Neuron (in vitro differentiated cells): ENCODE results near the gene CFAP45.
A peak's percentile ranks its signal among the peaks of the same experiment; 100 is the strongest.

Experiments used
- H2AFZ ChIP-seq: one replicate; pipeline ENCODE4 v1.6.1; 2013; ENCODE audit warnings: low read depth, mild to moderate bottlenecking, inconsistent platforms, low read length, moderate library complexity
- H3K27me3 ChIP-seq: one replicate; pipeline ENCODE4 v1.6.1; 2013; ENCODE audit warnings: low read length; ENCODE audit not compliant: insufficient read depth
- H3K36me3 ChIP-seq: one replicate; pipeline ENCODE4 v1.6.1; 2013; ENCODE audit warnings: low read length; ENCODE audit not compliant: insufficient read depth
- H3K4me1 ChIP-seq: one replicate; pipeline ENCODE4 v1.6.1; 2013; ENCODE audit warnings: low read length; ENCODE audit not compliant: insufficient read depth
- H3K4me3 ChIP-seq: 2 replicates; pipeline ENCODE4 v1.5.1; 2013; ENCODE audit warnings: mild to moderate bottlenecking, low read length, moderate library complexity
- H3K9me3 ChIP-seq: one replicate; pipeline ENCODE4 v1.6.1; 2013; ENCODE audit warnings: low read length

The CFAP45 gene

GRCh38 chr1:159853417-159854115, 46.4 kb downstream of the CFAP45 start:
- peaks cover 41% of the 10 kb centered on the region for H3K27me3 ChIP-seq
- H2AFZ ChIP-seq: peak overlapping the region; percentile 80
- H3K36me3 ChIP-seq: no peaks in the 10 kb centered on the region
- peaks cover 7% of the 10 kb centered on the region for H3K4me1 ChIP-seq
- no peaks in the 10 kb centered on the region for H3K9me3 ChIP-seq
- H3K4me3 ChIP-seq: peak overlapping the region; percentile 18

- peaks cover 7% of the 10 kb centered on the region for H3K4me1 ChIP-seq
- H2AFZ ChIP-seq: no peak overlapping the region
- no peak overlapping the region for H3K4me3 ChIP-seq
- no peaks in the 10 kb centered on the region for H3K9me3 ChIP-seq
- H3K27me3 ChIP-seq: peaks cover 38% of the 10 kb centered on the region
- no peaks in the 10 kb centered on the region for H3K36me3 ChIP-seq
Measured at GRCh38 chr1:159851407-159851806, 48.6 kb downstream of the CFAP45 start.

GRCh38 chr1:159849626-159850366, 50.2 kb downstream of the CFAP45 start:
- no peaks in the 10 kb centered on the region for H3K36me3 ChIP-seq
- H3K4me3 ChIP-seq: no peak overlapping the region
- peaks cover 34% of the 10 kb centered on the region for H3K27me3 ChIP-seq
- peaks cover 7% of the 10 kb centered on the region for H3K4me1 ChIP-seq
- H2AFZ ChIP-seq: no peak overlapping the region
- H3K9me3 ChIP-seq: no peaks in the 10 kb centered on the region

GRCh38 chr1:159848326-159848725, 51.6 kb downstream of the CFAP45 start:
- H3K27me3 ChIP-seq: peaks cover 25% of the 10 kb centered on the region
- no peak overlapping the region for H3K4me3 ChIP-seq
- H3K4me1 ChIP-seq: no peaks in the 10 kb centered on the region
- no peaks in the 10 kb centered on the region for H3K9me3 ChIP-seq
- no peaks in the 10 kb centered on the region for H3K36me3 ChIP-seq
- no peak overlapping the region for H2AFZ ChIP-seq

GRCh38 chr1:159847231-159847630, 52.7 kb downstream of the CFAP45 start:
- Histone ChIP-seq H3K9me3 (no peaks in the 10 kb centered on the region), H2AFZ (no peak overlapping the region), H3K4me3 (no peak overlapping the region), H3K27me3 (peaks cover 19% of the 10 kb centered on the region), H3K4me1 (no peaks in the 10 kb centered on the region), H3K36me3 (no peaks in the 10 kb centered on the region)

- no peaks in the 10 kb centered on the region for H3K9me3 ChIP-seq
- no peak overlapping the region for H2AFZ ChIP-seq
- H3K4me3 ChIP-seq: no peak overlapping the region
- H3K27me3 ChIP-seq: peaks cover 19% of the 10 kb centered on the region
- H3K4me1 ChIP-seq: no peaks in the 10 kb centered on the region
- H3K36me3 ChIP-seq: no peaks in the 10 kb centered on the region
Measured at GRCh38 chr1:159845751-159846629, 54.0 kb downstream of the CFAP45 start.

- Histone ChIP-seq H2AFZ (no peak overlapping the region), H3K4me3 (no peak overlapping the region), H3K36me3 (no peaks in the 10 kb centered on the region), H3K27me3 (peaks cover 24% of the 10 kb centered on the region), H3K4me1 (no peaks in the 10 kb centered on the region), H3K9me3 (no peaks in the 10 kb centered on the region)
Measured at GRCh38 chr1:159843459-159843858, 56.5 kb downstream of the CFAP45 start.

GRCh38 chr1:159841749-159842148, 58.2 kb downstream of the CFAP45 start:
- H3K36me3 ChIP-seq: no peaks in the 10 kb centered on the region
- no peak overlapping the region for H2AFZ ChIP-seq
- no peak overlapping the region for H3K4me3 ChIP-seq
- H3K27me3 ChIP-seq: peaks cover 21% of the 10 kb centered on the region
- H3K9me3 ChIP-seq: no peaks in the 10 kb centered on the region
- H3K4me1 ChIP-seq: no peaks in the 10 kb centered on the region

GRCh38 chr1:159839116-159839849, 60.7 kb downstream of the CFAP45 start:
- no peaks in the 10 kb centered on the region for H3K9me3 ChIP-seq
- peaks cover 5% of the 10 kb centered on the region for H3K27me3 ChIP-seq
- no peaks in the 10 kb centered on the region for H3K36me3 ChIP-seq
- H2AFZ ChIP-seq: no peak overlapping the region
- no peak overlapping the region for H3K4me3 ChIP-seq
- no peaks in the 10 kb centered on the region for H3K4me1 ChIP-seq

GRCh38 chr1:159838715-159839114, 61.2 kb downstream of the CFAP45 start:
- Histone ChIP-seq H3K36me3 (no peaks in the 10 kb centered on the region), H3K4me1 (no peaks in the 10 kb centered on the region), H3K4me3 (no peak overlapping the region), H2AFZ (no peak overlapping the region), H3K27me3 (peaks cover 5% of the 10 kb centered on the region), H3K9me3 (no peaks in the 10 kb centered on the region)

- no peaks in the 10 kb centered on the region for H3K4me1 ChIP-seq
- no peak overlapping the region for H2AFZ ChIP-seq
- peaks cover 10% of the 10 kb centered on the region for H3K27me3 ChIP-seq
- no peaks in the 10 kb centered on the region for H3K36me3 ChIP-seq
- no peaks in the 10 kb centered on the region for H3K9me3 ChIP-seq
- no peak overlapping the region for H3K4me3 ChIP-seq
Measured at GRCh38 chr1:159835862-159836525, 64.0 kb downstream of the CFAP45 start.

GRCh38 chr1:159835356-159835755, 64.6 kb downstream of the CFAP45 start:
- Histone ChIP-seq H3K36me3 (no peaks in the 10 kb centered on the region), H3K9me3 (no peaks in the 10 kb centered on the region), H3K4me1 (no peaks in the 10 kb centered on the region), H3K4me3 (no peak overlapping the region), H2AFZ (no peak overlapping the region), H3K27me3 (peaks cover 14% of the 10 kb centered on the region)
